Hematopoietic multipotent progenitor cell treated with erythropoietin and hydrocortisone succinate and interleukin-3 and kit ligand, for 8 days (in vitro differentiated cells): ENCODE data around the gene CDK2.
"Not testable (repeated sequence)": the region's sequence is repeated elsewhere in the genome, so short reads cannot be mapped to it uniquely, and the experiment has no call there.

Source experiments
- DNase-seq: peaks from one replicate; pipeline ENCODE4 v3.0.0-alpha.2; 2015

The CDK2 gene

DNA sequence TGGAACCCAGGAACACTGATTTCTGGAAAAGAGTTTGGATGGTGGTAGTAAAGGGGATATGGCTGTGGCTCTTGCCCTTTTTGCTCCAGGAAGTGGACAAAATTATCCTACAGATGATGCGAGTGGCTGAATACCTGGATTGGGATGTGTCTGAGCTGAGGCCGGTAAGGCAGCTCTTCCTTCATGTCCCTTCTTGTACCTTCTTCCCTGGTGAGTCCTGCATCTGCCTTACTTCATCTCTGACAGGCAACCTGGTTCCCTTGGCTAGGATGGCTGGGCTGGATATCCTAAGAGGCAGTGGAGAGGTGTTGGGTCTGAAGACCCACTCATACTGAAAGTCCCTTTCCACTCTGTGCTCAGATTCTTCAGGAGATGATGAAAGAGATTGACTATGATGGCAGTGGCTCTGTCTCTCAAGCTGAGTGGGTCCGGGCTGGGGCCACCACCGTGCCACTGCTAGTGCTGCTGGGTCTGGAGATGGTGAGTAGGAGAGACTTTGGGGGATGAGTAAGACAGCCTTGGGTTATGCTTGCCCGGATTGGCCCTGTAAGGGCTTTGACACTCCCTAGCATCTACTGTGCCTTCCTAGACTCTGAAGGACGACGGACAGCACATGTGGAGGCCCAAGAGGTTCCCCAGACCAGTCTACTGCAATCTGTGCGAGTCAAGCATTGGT lies 27.7 kb upstream of the CDK2 start:
- no peak for DNase-seq

DNA sequence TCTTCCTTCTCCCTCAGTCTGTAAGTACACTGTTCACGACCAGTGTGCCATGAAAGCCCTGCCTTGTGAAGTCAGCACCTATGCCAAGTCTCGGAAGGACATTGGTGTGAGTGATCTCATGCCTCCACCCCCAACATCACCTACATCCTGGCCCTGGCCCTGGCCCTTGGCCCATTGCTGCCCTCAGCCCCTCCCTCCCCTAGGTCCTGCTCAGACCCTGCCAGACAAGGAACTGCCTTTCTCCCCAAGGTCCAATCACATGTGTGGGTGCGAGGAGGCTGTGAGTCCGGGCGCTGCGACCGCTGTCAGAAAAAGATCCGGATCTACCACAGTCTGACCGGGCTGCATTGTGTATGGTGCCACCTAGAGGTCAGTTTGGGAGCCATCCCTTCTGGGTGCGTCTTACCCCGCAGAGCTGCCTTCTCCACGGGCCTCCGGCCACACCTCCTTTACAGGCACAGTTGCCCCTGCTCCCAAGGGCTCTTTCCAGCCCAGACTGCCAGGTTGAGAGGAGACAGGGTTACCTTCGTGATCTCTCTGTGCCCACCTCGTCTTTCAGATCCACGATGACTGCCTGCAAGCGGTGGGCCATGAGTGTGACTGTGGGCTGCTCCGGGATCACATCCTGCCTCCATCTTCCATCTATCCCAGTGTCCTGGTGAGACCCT lies 26.4 kb upstream of the CDK2 start:
- peak; percentile 88 for DNase-seq

DNA sequence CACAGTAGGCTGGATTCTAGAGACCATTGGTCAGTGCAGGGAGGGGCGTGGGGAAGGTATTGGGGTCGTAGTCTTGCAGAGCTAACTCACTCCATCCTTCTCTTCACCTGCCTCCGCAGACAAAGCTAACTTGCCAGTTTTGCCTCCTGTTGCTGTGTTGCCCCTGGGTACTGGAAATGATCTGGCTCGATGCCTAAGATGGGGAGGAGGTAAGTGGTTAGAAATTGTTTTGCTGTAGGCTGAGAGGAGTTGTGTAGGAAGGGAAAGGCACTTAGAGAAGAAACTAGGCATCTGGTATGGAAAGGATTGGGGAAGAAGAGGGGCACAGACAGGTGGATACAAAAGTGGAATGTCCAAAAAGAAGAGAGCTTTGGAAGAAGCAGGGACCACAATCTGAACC lies 24.6 kb upstream of the CDK2 start:
- no peak for DNase-seq

DNA sequence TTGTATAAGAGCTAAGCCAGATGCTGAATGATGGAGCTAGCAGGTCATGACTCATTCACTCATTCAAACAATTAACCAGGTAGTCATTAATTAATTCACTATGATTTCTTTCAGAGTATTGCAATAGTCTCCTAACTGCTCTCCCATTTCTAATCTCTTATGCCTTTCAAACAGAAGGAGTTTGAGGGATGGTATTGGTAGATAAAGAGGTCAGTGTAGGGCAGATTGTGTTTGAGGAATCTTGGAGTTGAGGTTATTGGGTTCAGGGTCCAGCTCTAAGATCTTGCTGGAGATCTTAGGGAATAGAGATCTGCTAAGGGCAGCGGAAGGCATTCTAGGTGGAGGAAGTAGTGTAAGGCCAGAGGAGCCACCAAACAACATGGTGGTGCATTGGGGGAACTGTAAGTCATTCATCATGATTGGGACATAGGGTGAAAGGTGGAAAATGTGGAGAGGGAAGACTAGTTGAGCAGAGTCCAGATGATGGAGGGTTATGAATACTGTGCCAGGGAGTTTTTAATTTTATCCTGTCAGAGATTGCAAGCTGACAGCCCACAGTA lies 24.0 kb upstream of the CDK2 start:
- no peak for DNase-seq

DNA sequence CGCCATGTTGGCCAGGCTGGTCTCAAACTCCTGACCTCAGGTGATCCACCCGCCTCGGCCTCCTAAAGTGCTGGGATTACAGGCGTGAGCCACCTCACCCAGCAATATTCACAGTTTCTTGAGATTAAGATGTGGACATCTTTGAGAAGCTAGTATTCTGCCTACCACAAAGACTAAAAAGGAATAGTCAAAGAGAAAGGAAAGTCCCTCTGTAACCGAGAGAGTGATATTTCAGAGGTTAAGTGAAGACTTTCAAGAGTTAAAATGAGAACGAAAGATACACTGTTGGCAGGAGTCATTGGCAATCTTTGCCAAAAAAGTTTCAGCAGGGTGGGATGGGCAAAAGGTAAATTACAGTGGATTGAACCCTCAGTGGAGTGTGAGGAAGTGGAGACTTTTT lies 20.1 kb upstream of the CDK2 start:
- DNase-seq: no peak

DNA sequence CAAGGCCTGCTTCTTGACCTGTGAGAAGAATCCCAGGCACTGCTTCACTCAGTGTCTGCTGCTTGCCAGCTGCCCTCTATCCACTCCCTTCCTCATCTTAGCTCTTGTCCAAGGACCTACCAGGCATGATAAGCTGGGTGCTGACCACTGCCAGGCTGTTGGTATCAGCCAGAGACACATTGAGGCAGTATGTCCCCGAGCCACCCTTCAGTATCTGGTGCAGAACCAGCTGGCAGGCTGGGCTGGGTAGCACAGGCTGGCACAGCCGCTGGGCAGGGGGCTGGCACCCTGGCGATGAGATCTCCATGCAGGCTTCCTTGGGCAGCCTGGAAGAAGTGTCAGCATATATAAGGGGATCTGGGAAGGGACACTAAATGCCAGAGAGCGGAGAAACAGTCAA lies 11.3 kb upstream of the CDK2 start:
- DNase-seq: peak; percentile 59

DNA sequence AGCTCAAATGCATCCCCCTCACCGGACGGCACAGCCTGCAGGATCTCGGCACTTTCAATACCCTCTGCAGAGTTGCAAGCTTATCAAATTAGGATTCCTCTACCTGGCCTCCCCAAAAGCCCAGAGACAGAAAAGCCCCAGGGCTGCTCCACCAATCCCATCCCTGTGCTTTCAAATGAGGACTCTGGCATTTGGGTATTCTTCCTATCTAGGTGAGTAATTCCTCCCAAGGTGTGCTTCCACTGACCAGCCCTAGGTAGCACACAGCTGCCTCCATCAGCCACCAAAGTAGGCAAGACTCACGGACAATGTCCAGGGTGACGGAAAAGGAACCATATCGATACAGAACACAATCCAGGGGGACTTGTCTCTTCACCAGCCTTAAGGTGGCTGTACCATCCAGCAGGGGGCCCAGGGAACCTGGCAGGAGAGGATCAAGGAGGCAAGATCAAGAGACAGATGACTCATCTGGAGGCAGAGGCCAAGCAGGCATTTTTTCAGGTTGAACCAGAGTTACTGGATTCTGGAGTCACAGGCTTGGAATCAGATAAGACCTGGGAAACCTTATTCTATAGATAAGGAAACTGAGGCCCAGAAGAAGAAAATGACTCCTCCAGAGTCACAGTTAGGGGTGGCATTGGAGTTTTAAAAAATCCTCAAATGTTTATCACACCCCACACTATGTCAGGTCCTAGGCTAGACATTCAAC lies 10.7 kb upstream of the CDK2 start:
- DNase-seq: peak; percentile 73

DNA sequence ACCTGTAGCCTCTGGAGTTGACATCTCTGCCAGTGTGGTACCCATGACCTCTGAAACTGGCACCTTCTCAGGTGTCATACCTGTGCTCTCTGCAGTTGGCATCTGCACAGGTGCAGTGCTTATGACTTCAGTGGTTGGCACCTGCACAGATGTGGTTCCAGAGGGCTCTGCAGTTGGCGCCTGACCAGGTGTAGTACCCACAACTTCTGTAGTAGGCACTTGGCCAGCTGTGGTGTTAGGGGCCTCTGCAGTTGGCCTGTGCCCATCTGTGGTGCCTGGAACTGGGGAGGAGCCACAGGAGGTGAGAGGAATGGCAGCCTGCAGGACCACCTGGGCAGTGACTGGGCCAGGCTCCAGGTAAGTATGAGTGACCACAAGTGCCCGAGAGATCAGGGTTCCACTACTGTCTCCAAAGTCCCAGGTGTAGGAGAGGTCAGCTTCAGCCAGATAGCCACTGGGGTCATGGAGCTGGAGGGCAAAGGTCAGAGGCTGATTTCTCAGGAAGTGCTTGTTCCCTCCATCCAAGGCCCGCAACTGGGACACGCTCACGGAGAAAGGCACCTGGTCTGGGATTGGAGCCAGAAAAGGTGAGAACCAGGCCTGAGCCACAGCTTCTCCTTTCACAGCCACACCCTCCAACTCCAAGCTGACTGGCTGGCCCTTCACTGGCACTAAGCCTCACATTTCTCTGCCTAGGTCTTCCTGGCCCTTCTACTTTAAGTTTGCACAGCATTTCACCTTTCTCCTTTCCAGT lies 9.3 kb upstream of the CDK2 start:
- DNase-seq: no peak

DNA sequence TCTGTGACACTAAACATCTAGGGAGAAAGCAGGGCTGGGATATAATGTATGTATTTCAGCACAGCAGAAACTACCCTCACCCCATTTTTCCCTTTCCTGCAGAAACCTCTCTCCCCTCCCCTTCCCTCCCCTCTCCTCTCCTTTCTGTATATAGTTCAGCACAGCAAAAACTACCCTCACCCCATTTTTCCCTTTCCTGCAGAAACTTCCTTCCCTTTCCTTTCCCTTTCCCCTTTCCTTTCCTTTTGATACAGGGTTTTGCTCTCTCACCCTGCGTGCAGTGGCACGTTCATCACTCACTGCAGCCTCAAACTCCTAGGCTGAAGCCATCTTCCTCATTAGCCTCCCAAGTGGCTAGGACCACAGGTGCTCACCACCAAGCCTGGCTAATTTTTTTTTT lies 2.9 kb upstream of the CDK2 start:
- DNase-seq: no peak

DNA sequence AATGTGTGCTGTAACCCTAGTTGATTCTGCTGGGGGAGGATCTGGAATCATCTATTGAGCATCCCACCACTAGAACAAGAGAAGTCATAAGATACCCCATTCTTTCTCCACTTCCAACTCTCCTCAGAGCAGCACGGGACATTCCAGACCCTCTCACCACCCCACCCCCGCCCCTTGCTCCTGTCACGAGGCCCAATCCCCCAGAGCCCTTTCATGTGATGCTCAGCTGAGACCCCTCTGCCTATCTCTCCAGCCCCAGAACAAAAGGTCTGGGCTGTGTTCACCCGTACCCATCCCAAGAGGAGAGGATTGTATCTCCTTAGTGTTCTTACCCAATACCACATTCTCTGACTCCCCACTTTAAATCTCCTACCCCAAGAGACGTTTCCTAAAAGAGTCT lies 1.4 kb upstream of the CDK2 start:
- DNase-seq: no peak

DNA sequence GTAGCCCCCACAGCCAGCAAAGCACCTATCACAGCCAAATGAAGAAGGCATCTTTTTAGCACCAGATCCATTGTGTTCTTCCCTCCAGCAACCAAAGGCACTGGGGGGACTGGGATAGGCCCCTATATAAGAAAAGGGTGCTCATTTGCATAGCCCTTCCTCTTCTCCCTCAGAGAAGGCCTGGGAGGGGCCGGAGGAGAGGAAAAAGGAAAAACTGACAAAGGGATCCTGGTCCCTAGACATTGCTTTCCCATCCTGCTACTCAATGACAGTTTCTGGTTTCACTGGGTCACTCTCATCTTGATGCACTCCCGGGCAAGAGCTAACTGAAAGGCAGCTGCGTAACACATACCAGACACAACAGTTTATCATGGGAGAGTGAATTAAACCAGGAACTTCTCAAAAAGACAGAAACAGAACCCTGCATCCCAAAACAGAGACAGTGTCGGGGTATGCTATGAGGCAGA lies 656 bp upstream of the CDK2 start, which contains the start of gene PMEL:
Gene PMEL (minus strand): TSS at position 102 of the 467 bp plus-strand sequence. CDS start 31 bp downstream, at position 71.
- peak; percentile 32 for DNase-seq

DNA sequence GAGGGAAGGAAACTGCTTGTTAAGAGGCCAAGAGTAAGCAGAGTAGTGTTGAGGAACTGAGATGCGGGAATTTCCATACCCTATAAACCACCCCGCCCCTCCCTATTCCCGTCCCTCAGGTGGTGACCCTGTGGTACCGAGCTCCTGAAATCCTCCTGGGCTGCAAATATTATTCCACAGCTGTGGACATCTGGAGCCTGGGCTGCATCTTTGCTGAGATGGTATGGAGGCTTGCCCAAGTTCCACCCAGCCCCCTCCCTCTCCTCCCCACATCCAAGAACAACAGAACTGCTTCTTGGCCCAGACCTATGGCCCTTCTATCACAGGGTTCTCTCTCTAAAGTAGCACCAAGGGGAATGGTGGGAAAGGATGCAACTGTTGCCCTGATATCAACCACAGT lies 2.7 kb downstream of the CDK2 start:
- DNase-seq: no peak

DNA sequence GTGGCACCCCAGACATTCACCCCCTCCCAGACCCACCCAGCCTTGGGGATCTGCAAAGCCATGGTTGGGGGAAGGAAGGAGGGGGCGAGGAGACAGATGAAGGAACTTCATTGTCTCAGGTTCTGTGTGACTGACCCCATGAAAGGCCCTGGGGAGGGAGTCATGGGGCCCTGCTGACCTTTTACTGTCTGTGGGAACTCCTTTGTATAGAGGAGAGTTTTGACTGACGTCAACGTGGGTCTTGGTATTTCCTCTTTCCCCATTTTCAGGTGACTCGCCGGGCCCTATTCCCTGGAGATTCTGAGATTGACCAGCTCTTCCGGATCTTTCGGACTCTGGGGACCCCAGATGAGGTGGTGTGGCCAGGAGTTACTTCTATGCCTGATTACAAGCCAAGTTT lies 4.1 kb downstream of the CDK2 start:
- no peak for DNase-seq

DNA sequence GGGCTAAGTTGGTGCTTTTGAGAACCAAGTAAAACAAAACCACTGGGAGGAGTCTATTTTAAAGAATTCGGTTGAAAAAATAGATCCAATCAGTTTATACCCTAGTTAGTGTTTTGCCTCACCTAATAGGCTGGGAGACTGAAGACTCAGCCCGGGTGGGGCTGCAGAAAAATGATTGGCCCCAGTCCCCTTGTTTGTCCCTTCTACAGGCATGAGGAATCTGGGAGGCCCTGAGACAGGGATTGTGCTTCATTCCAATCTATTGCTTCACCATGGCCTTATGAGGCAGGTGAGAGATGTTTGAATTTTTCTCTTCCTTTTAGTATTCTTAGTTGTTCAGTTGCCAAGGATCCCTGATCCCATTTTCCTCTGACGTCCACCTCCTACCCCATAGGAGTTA lies 5.4 kb downstream of the CDK2 start:
- peak; percentile 65 for DNase-seq

DNA sequence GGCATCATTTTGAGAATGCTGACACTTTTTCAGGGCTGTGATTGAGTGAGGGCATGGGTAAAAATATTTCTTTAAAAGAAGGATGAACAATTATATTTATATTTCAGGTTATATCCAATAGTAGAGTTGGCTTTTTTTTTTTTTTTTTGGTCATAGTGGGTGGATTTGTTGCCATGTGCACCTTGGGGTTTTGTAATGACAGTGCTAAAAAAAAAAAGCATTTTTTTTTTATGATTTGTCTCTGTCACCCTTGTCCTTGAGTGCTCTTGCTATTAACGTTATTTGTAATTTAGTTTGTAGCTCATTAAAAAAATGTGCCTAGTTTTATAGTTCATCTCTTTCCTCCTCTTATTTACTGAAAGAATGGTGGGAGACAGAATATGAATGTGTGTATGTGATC lies 5.8 kb downstream of the CDK2 start:
- no peak for DNase-seq

DNA sequence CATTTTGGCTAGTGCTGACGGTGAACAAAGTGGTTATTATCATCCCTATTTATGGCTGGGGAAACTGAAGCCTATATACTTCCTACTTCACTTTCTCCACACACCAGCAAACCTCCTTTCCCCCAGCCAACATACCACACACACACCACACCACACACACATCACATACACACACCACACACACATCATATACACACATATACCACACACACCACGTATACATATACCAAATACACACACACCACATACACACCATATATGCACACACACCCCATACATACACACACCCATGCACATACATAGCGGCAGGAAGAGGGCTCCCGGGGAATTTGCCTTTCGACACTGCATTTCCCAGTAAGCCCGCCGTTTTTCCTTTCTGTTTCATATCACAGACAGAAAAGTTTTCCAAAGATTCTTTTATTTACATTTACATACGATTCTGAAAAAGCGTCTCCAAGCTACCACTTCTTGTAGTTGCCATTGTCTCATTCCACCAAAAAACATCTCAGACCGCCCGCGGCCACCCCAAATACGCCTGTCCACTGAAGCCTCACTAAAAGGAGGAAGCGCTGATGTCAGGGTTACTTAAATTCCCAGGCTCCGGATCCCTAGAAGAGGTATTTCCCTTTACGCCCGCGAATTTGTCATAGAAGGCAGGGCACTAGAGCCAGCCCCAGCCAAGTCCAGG lies 6.4 kb downstream of the CDK2 start:
- DNase-seq: peak; percentile 57

DNA sequence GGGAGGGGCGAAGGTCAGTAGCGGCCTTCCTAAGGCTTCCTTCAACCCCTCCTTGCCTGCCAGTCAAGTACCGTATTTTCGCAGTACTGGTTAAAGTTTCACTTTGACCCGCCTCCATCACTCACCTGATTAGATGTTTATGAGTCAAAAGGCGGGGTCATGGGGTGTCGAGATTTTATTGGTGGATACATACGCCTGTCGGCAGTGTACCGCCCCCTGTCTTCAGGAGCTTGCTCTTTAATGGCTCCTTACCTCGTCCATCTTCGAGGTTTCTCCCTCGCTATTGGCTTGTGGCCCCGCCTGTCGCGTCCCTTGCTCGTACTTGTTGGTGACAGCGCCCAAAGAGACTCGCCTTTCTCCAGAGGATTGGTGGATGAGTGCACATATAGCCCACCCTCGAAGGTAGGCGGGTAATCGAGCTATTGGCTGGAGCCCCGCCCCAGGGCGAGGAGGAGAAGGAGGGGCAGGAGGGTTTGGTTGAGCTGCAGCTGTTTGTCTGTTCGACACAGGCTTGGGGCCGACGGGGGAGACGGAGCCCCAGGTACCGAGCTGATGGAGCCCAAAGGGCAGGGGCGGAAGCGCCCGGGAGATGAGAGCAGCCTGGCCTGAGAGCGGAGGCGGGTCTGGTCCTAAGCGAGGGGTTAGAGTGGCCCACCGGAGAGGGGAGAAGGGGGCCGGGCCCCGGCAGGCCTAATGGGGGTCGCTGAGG lies 7.1 kb downstream of the CDK2 start, which contains the start of gene RAB5B:
Gene RAB5B (plus strand): TSS at position 480 of the 709 bp plus-strand sequence. CDS start 12,883 bp downstream, outside the sequence.
- peak; percentile 100 for DNase-seq

DNA sequence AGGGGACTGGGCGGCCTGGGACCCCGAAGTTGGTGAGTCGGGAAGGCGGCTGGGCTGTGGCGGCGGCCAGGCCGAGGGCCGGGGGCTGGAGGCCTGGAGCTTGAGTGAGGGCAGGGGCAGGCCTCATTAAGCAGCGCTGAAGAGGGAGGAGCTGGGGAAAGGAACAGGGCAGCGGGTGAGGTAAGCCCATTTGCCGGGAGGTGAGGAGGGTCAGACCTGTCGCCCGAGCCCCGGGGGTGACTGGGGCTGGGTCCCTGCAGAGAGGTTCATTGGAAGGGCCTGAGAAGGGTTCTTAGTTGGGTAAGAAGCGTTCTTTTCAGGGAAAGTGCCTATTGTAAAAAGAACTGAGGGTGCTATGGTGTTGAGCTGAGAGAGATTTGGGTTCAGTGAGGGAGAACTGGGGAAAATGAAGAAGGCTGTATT lies 7.7 kb downstream of the CDK2 start:
- DNase-seq: peak; percentile 59

DNA sequence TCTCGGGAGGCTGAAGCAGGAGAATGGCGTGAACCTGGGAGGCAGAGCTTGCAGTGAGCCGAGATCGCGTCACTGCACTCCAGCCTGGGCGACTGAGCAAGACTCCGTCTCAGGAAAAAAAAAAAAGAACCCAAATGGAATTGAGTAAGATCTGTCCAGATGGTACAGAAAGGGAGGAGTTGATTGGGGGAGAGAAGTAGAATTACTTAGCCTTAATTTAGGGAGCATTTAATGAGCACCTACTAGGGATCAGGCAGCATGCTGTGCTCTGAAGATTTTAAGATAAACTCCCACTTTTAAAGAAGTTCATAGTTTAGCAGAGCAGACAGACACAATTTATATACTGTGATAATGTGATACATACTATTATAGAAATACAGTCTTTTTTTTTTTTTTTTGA lies 11.8 kb downstream of the CDK2 start:
- DNase-seq: no peak

DNA sequence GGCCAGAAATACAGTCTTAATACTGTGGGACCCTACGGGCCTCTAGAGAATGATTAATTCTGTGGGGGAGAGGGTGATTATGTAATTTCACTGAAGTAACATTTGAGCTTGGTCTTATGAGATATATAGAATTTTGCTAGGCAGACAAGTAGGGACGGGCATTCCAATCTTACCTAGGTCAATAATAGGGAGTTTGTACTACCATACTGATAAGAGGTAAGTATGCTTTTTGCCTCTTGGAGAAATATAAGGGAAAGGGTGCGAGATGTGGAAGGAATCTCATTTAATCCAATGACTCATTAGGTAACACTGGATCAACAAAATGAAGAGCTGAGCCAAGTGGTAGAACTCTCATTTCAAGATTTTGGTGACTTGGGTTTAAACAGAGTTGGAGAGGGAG lies 12.4 kb downstream of the CDK2 start:
- DNase-seq: no peak

DNA sequence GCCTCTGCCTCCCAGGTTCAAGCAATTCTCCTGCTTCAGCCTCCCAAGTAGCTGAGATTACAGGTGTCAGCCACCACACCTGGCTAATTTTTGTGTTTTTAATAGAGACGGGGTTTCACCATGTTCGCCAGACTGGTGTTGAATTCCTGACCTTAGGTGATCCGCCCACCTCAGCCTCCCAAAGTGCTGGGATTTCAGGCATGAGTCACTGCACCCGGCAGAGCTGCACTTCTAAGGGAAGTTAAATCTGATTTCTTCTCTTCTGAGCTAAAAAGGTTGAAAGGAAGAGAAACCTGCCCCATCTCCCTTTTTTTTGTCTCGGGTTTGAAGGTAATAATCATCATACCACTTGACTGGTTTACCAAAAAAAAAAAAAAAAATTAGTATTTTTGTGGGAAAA lies 15.3 kb downstream of the CDK2 start:
- not testable (repeated sequence) for DNase-seq
